ENCODE measurements around the gene SH3BGRL2. TPM values are rescaled to one million over a fixed set of nuclear protein-coding genes. Genes with fewer than 3 reads are reported as not detected.
"Not testable (repeated sequence)": the region's sequence is repeated elsewhere in the genome, so short reads cannot be mapped to it uniquely, and the experiment has no call there.

The SH3BGRL2 gene
- total RNA-seq, 1 donor from 2014 or later: not detected

DNA sequence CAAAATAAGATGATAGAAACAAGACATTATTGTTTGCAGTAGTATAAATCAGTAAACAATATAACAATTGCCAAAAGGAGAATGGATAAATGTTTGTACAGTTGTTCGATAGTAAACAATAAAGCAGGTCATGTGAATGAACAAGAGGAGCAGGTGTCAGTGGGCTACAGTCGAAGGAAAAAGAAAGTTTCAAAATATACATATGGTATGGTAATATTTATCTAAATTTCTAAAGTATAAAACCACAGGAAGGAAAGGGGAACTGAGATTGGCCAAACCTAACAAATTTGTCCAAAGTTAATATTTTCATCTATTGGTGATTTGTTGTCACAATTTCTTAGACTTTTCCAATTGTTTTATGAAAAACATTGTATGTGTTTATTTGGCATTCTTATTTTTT, 110.9 kb downstream of the SH3BGRL2 start:
- TF ChIP-seq CTCF (IDR thresholded peaks at IDR 0.05): no peak
- Mint-ChIP-seq H3K4me3 (no peak overlapping the region), H3K27me3 (no peaks in the 10 kb centered on the region), H3K27ac (no peak overlapping the region), H3K4me1 (no peaks in the 10 kb centered on the region), H3K9me3 (peaks cover 10% of the 10 kb centered on the region), H3K36me3 (ENCODE audit: low read depth) (no peaks in the 10 kb centered on the region)
- intact Hi-C loops (cut with micrococcal nuclease): no loop called here
- CTCF ChIA-PET: no interaction called here
- no peak for DNase-seq
- ATAC-seq (ENCODE audit: low read depth): no peak
- POLR2A ChIA-PET: no interaction called here

- H3K4me1 Mint-ChIP-seq; CTCF ChIA-PET; H3K27ac Mint-ChIP-seq; H3K27me3 Mint-ChIP-seq; H3K4me3 Mint-ChIP-seq; POLR2A ChIA-PET; DNase-seq; H3K36me3 Mint-ChIP-seq (ENCODE audit: low read depth); intact Hi-C loops (cut with micrococcal nuclease); ATAC-seq (ENCODE audit: low read depth): not testable (repeated sequence)
- H3K9me3 Mint-ChIP-seq: peaks cover 10% of the 10 kb centered on the region
Measured at GRCh38 chr6:79745282-79745681, 114.2 kb downstream of the SH3BGRL2 start.

DNA sequence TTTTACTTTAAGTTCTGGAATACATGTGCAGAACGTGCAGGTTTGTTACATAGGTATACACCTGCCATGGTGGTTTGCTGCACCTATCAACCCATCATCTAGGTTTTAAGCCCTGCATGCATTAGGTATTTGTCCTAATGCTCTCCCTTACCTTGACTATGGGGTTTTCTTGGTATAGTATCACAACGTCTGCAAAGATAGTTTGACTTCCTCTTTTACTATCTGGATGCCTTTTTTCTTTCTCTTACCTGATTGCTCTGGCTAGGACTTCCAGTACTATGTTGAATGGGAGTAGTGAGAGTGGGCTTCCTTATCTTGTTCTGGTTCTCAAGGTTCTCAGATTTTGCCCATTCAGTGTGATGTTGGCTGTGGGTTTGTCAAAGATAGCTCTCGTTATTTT, 115.2 kb downstream of the SH3BGRL2 start:
- POLR2A ChIA-PET; CTCF ChIA-PET; H3K4me1 Mint-ChIP-seq; ATAC-seq (ENCODE audit: low read depth); H3K4me3 Mint-ChIP-seq; H3K27ac Mint-ChIP-seq; intact Hi-C loops (cut with micrococcal nuclease); DNase-seq; H3K27me3 Mint-ChIP-seq; H3K36me3 Mint-ChIP-seq (ENCODE audit: low read depth): not testable (repeated sequence)
- H3K9me3 Mint-ChIP-seq: peaks cover 10% of the 10 kb centered on the region

GRCh38 chr6:79750806-79751205, 119.7 kb downstream of the SH3BGRL2 start:
- DNase-seq: no peak
- Mint-ChIP-seq H3K4me1 (no peaks in the 10 kb centered on the region), H3K27me3 (peaks cover 5% of the 10 kb centered on the region), H3K4me3 (no peak overlapping the region), H3K36me3 (ENCODE audit: low read depth) (no peaks in the 10 kb centered on the region), H3K27ac (no peak overlapping the region), H3K9me3 (peaks cover 3% of the 10 kb centered on the region)
- no peak for TF ChIP-seq CTCF (IDR thresholded peaks at IDR 0.05)
- CTCF ChIA-PET: no interaction called here
- ATAC-seq (ENCODE audit: low read depth): no peak
- intact Hi-C loops (cut with micrococcal nuclease): no loop called here
- POLR2A ChIA-PET: no interaction called here

Other genes starting within 250 kb of the SH3BGRL2 start
- gene LCA5, start 93.9 kb upstream of the SH3BGRL2 start, total RNA-seq: 0.17 and 0.18 TPM in 2 replicates

Data from activated B cell treated with CpG ODN at 0.5 μM for 24 hours (primary cell).